Kidney epithelial cell (primary cell): ENCODE measurements around the gene FAM20C. TPM values are rescaled to one million over a fixed set of nuclear protein-coding genes. Genes with fewer than 3 reads are reported as not detected.

ENCODE experiments used
- DNase-seq: peaks from one replicate; pipeline ENCODE4 v3.0.0-alpha.2; 2010; ENCODE audit warnings: low read depth
- H3K27me3 ChIP-seq: 2 replicates; pipeline ENCODE4 v1.6.0; 2011; ENCODE audit warnings: low read length; ENCODE audit not compliant: control insufficient read depth, insufficient read depth
- H3K36me3 ChIP-seq: 2 replicates; pipeline ENCODE4 v1.5.1; 2011; ENCODE audit warnings: low read length; ENCODE audit not compliant: control insufficient read depth, insufficient read depth
- H3K4me3 ChIP-seq: 2 replicates; pipeline ENCODE4 v1.5.1; 2011; ENCODE audit warnings: low read depth, mild to moderate bottlenecking, control low read depth, low read length
- CTCF ChIP-seq: IDR thresholded peaks from 2 replicates; pipeline ENCODE4 v1.5.1; 2011; ENCODE audit warnings: mild to moderate bottlenecking, moderate library complexity, low read length, control low read depth, inconsistent platforms; ENCODE audit not compliant: insufficient read depth, poor library complexity, severe bottlenecking
- total RNA-seq: library from RNA; depleted of rRNA; stranded (reverse); fragments of >200 nt; gene quantifications from 2 replicates; pipeline ENCODE4 v1.2.3, GENCODE V29; 2015

The FAM20C gene
- total RNA-seq, 1 donor from 2014 or later: 39.1 TPM

- H3K36me3 ChIP-seq: no peaks in the 10 kb centered on the region
- TF ChIP-seq CTCF: no peak
- H3K4me3 ChIP-seq: no peak overlapping the region
- H3K27me3 ChIP-seq: peaks cover 5% of the 10 kb centered on the region
- no peak for DNase-seq
Observed at GRCh38 chr7:170551-171363, 21.6 kb upstream of the FAM20C start.

- no peak for DNase-seq
- peak; percentile 10 for TF ChIP-seq CTCF
- H3K27me3 ChIP-seq: peaks cover 6% of the 10 kb centered on the region
- no peak overlapping the region for H3K4me3 ChIP-seq
- H3K36me3 ChIP-seq: no peaks in the 10 kb centered on the region
Observed at GRCh38 chr7:171364-171904, 20.9 kb upstream of the FAM20C start.

- Histone ChIP-seq H3K27me3 (peaks cover 11% of the 10 kb centered on the region), H3K4me3 (no peak overlapping the region), H3K36me3 (no peaks in the 10 kb centered on the region)
- TF ChIP-seq CTCF: no peak
- no peak for DNase-seq
Observed at GRCh38 chr7:171912-172515, 20.4 kb upstream of the FAM20C start.

GRCh38 chr7:173209-173918 is 19.0 kb upstream of the FAM20C start:
- Histone ChIP-seq H3K36me3 (no peaks in the 10 kb centered on the region), H3K4me3 (no peak overlapping the region), H3K27me3 (peaks cover 18% of the 10 kb centered on the region)
- TF ChIP-seq CTCF: no peak
- DNase-seq: no peak

GRCh38 chr7:174716-175115 is 17.7 kb upstream of the FAM20C start:
- Histone ChIP-seq H3K36me3 (no peaks in the 10 kb centered on the region), H3K27me3 (peaks cover 25% of the 10 kb centered on the region), H3K4me3 (no peak overlapping the region)
- no peak for DNase-seq
- TF ChIP-seq CTCF: no peak
